GM23338 (cell line): ENCODE results near the gene HOTAIR. TPM values are rescaled to one million over a fixed set of nuclear protein-coding genes. Genes with fewer than 3 reads are reported as not detected.

Source experiments
- ATAC-seq: fragments of 200-7000 bp; cut with Tn5 transposase; 3 replicates; pipeline ENCODE4 v1.9.1; 2020
- DNase-seq: peaks from one replicate; pipeline ENCODE4 v3.0.0-alpha.2; 2015; ENCODE audit warnings: low spot score
- H2AFZ ChIP-seq: fragments of 200-600 bp; sonication (generic); 2 replicates; pipeline ENCODE4 v1.8.0; 2016; ENCODE audit warnings: antibody characterized with exemption, mild to moderate bottlenecking, moderate library complexity
- H3F3A ChIP-seq: fragments of 200-600 bp; sonication (generic); replicated peaks from 2 replicates; pipeline ENCODE4 v1.8.0; 2017; ENCODE audit warnings: antibody characterized with exemption, mixed run types, low read depth
- H3K27ac ChIP-seq: fragments of 200-600 bp; sonication (generic); 2 replicates; pipeline ENCODE4 v1.6.1; 2016; ENCODE audit warnings: low read depth
- H3K27me3 ChIP-seq: fragments of 200-600 bp; sonication (generic); 2 replicates; pipeline ENCODE4 v1.8.0; 2016; ENCODE audit warnings: mild to moderate bottlenecking, mixed run types, moderate library complexity; ENCODE audit not compliant: insufficient read depth
- H3K36me3 ChIP-seq: fragments of 200-600 bp; sonication (generic); 2 replicates; pipeline ENCODE4 v1.8.0; 2016; ENCODE audit warnings: mild to moderate bottlenecking; ENCODE audit not compliant: insufficient read depth
- H3K4me1 ChIP-seq: fragments of 200-600 bp; sonication (generic); 2 replicates; pipeline ENCODE4 v1.8.0; 2016; ENCODE audit warnings: mild to moderate bottlenecking, moderate library complexity; ENCODE audit not compliant: insufficient read depth
- H3K4me2 ChIP-seq: fragments of 200-600 bp; sonication (generic); 2 replicates; pipeline ENCODE4 v1.7.1; 2017; ENCODE audit warnings: mixed run types
- H3K4me3 ChIP-seq: fragments of 200-600 bp; sonication (generic); 2 replicates; pipeline ENCODE4 v1.6.1; 2016; ENCODE audit warnings: mixed run types
- H3K79me2 ChIP-seq: fragments of 200-600 bp; sonication (generic); replicated peaks from 2 replicates; pipeline ENCODE4 v1.8.0; 2017; ENCODE audit warnings: mild to moderate bottlenecking; ENCODE audit not compliant: insufficient read depth
- H3K9me2 ChIP-seq: fragments of 200-600 bp; sonication (generic); 2 replicates; pipeline ENCODE4 v1.8.0; 2017; ENCODE audit not compliant: insufficient read depth
- H4K20me1 ChIP-seq: fragments of 200-600 bp; sonication (generic); replicated peaks from 2 replicates; pipeline ENCODE4 v1.8.0; 2017; ENCODE audit warnings: mild to moderate bottlenecking; ENCODE audit not compliant: insufficient read depth
- H3K27ac Mint-ChIP-seq: 2 replicates; pipeline ENCODE4 v1.8.0; 2020; ENCODE audit warnings: inconsistent platforms, mild to moderate bottlenecking, moderate library complexity, mixed read lengths
- H3K27me3 Mint-ChIP-seq: 3 replicates; pipeline ENCODE4 v1.8.0; 2022; ENCODE audit warnings: low read depth, mild to moderate bottlenecking, moderate library complexity, mixed read lengths, inconsistent platforms; ENCODE audit not compliant: insufficient read depth, poor library complexity
- H3K36me3 Mint-ChIP-seq: 3 replicates; pipeline ENCODE4 v1.8.0; 2021; ENCODE audit warnings: low read depth, mild to moderate bottlenecking, inconsistent platforms, moderate library complexity, mixed read lengths
- H3K4me1 Mint-ChIP-seq: 3 replicates; pipeline ENCODE4 v1.8.0; 2020; ENCODE audit warnings: mild to moderate bottlenecking, inconsistent platforms, mixed read lengths
- H3K4me3 Mint-ChIP-seq: 3 replicates; pipeline ENCODE4 v1.8.0; 2021; ENCODE audit warnings: moderate library complexity, mild to moderate bottlenecking, inconsistent platforms, mixed read lengths
- H3K9me3 Mint-ChIP-seq: 3 replicates; pipeline ENCODE4 v1.8.0; 2020; ENCODE audit warnings: moderate library complexity, mild to moderate bottlenecking, inconsistent platforms, mixed read lengths
- CREB1 ChIP-seq: fragments of 250-450 bp; sonication (Bioruptor Pico); IDR thresholded peaks from 2 replicates; pipeline ENCODE4 v1.5.0; 2020; ENCODE audit warnings: low read depth, mild to moderate bottlenecking, moderate library complexity
- EZH2 ChIP-seq: fragments of 200-600 bp; sonication (generic); IDR thresholded peaks from one replicate; pipeline ENCODE4 v1.8.0; 2017; ENCODE audit warnings: antibody characterized with exemption, mild to moderate bottlenecking, low read depth; ENCODE audit not compliant: unreplicated experiment
- EZH2phosphoT487 ChIP-seq: fragments of 200-600 bp; sonication (generic); IDR thresholded peaks from one replicate; pipeline ENCODE4 v1.8.1; 2018; ENCODE audit warnings: antibody characterized with exemption; ENCODE audit not compliant: unreplicated experiment
- JUNB ChIP-seq: IDR thresholded peaks from one replicate; pipeline ENCODE4 v1.6.1; 2016; ENCODE audit warnings: antibody characterized with exemption; ENCODE audit not compliant: unreplicated experiment
- STAT1 ChIP-seq: IDR thresholded peaks from one replicate; pipeline ENCODE4 v1.6.1; 2016; ENCODE audit warnings: antibody characterized with exemption; ENCODE audit not compliant: unreplicated experiment
- ZNF331 ChIP-seq: fragments of 250-450 bp; sonication (Bioruptor Pico); IDR thresholded peaks from 2 replicates; pipeline ENCODE4 v1.5.0; 2020; ENCODE audit warnings: low read depth, mild to moderate bottlenecking, moderate library complexity
- polyA plus RNA-seq: library from polyadenylated mRNA; unstranded; fragments of >200 nt; fragmentation: Nextera tagmentation; extraction: Ambion mirVana; gene quantifications from 2 replicates; pipeline ENCODE4 v1.2.1, GENCODE V29; 2016
- total RNA-seq: library from RNA; depleted of rRNA; stranded (reverse); fragments of >200 nt; shearing (Covaris generic); gene quantifications from 2 replicates; pipeline ENCODE4 v1.2.3, GENCODE V29; 2014
- TF ChIP-seq, protein P1 (sequence below): fragments of 250-450 bp; sonication (Bioruptor Pico); IDR thresholded peaks from 2 replicates; pipeline ENCODE4 v1.5.0; 2020; ENCODE audit warnings: mild to moderate bottlenecking, moderate library complexity
- TF ChIP-seq, protein P2 (sequence below), 2 experiments: fragments of 200-600 bp in 1 of 2; sonication (generic) in 1 of 2; conservative IDR thresholded peaks; 2 replicates each; pipeline versions ENCODE4 v1.5.1 to v1.6.1; 2016 to 2017; ENCODE audit warnings: antibody characterized with exemption in 2 of 2, low read depth in 2 of 2, mild to moderate bottlenecking in 2 of 2, moderate library complexity in 1 of 2

Gene HOTAIR
- total and polyA plus RNA-seq, 2 experiments from 2014 or later, result not detected

DNA sequence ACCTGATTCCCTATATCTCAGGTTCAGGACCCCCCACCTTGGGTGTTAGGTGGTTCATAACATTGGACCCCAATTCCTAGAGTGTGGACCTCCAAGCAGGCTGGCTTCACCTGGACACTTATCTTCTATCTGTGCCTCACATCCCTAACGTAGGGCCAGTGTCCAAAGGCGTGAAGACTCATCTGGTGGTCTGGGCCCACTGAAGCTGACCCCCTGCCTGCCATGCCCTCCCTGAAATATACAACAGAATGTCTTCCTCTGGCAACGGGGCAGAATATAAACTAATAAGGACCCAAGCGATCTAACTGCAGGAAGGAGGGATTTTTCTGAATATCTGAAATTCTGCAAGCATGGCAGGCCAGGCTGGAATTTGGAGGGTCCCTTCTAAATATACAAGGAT, 30.5 kb downstream of the HOTAIR start (continued):
- TF ChIP-seq, protein P1, sequence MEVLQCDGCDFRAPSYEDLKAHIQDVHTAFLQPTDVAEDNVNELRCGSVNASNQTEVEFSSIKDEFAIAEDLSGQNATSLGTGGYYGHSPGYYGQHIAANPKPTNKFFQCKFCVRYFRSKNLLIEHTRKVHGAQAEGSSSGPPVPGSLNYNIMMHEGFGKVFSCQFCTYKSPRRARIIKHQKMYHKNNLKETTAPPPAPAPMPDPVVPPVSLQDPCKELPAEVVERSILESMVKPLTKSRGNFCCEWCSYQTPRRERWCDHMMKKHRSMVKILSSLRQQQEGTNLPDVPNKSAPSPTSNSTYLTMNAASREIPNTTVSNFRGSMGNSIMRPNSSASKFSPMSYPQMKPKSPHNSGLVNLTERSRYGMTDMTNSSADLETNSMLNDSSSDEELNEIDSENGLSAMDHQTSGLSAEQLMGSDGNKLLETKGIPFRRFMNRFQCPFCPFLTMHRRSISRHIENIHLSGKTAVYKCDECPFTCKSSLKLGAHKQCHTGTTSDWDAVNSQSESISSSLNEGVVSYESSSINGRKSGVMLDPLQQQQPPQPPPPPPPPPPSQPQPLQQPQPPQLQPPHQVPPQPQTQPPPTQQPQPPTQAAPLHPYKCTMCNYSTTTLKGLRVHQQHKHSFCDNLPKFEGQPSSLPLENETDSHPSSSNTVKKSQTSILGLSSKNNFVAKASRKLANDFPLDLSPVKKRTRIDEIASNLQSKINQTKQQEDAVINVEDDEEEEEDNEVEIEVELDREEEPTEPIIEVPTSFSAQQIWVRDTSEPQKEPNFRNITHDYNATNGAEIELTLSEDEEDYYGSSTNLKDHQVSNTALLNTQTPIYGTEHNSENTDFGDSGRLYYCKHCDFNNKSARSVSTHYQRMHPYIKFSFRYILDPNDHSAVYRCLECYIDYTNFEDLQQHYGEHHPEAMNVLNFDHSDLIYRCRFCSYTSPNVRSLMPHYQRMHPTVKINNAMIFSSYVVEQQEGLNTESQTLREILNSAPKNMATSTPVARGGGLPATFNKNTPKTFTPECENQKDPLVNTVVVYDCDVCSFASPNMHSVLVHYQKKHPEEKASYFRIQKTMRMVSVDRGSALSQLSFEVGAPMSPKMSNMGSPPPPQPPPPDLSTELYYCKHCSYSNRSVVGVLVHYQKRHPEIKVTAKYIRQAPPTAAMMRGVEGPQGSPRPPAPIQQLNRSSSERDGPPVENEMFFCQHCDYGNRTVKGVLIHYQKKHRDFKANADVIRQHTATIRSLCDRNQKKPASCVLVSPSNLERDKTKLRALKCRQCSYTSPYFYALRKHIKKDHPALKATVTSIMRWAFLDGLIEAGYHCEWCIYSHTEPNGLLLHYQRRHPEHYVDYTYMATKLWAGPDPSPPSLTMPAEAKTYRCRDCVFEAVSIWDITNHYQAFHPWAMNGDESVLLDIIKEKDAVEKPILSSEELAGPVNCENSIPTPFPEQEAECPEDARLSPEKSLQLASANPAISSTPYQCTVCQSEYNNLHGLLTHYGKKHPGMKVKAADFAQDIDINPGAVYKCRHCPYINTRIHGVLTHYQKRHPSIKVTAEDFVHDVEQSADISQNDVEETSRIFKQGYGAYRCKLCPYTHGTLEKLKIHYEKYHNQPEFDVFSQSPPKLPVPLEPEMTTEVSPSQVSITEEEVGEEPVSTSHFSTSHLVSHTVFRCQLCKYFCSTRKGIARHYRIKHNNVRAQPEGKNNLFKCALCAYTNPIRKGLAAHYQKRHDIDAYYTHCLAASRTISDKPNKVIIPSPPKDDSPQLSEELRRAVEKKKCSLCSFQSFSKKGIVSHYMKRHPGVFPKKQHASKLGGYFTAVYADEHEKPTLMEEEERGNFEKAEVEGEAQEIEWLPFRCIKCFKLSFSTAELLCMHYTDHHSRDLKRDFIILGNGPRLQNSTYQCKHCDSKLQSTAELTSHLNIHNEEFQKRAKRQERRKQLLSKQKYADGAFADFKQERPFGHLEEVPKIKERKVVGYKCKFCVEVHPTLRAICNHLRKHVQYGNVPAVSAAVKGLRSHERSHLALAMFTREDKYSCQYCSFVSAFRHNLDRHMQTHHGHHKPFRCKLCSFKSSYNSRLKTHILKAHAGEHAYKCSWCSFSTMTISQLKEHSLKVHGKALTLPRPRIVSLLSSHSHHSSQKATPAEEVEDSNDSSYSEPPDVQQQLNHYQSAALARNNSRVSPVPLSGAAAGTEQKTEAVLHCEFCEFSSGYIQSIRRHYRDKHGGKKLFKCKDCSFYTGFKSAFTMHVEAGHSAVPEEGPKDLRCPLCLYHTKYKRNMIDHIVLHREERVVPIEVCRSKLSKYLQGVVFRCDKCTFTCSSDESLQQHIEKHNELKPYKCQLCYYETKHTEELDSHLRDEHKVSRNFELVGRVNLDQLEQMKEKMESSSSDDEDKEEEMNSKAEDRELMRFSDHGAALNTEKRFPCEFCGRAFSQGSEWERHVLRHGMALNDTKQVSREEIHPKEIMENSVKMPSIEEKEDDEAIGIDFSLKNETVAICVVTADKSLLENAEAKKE (CRISPR knock-in tag), result no peak
- no peak for TF ChIP-seq JUNB
- TF ChIP-seq EZH2phosphoT487, result no peak
- TF ChIP-seq STAT1, result no peak
- TF ChIP-seq ZNF331, result no peak
- no peak for TF ChIP-seq CREB1 (CRISPR knock-in tag)
- no peak for TF ChIP-seq EZH2

DNA sequence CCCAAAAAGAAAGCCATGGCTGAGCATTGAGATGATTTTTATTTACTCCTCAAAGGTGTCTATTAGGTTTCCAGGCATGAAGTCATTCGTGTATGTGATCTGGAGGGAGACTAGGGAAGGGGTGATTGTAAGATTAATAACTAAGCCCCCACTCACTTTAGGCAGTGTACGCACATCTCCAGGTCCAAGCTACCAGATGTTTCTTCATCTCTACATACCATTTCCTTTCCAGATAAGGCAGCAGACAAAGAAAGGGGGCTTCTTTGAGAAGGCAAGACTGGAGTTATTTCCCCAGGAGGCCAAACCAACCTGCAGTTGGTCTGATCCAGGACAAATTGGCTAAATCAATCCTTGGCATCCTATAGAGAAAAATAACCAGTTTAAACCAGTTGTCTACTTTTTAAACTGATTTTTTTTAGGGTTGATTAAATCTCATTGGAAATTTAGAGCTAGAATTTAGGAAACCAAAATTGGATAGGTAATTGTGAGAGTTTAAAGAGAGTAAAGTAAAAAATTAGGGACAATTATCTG, 32.2 kb downstream of the HOTAIR start:
- Histone ChIP-seq H3F3A (peaks cover 34% of the 10 kb centered on the region), H3K36me3 (no peaks in the 10 kb centered on the region), H3K27me3 (peaks cover 100% of the 10 kb centered on the region), H3K4me1 (peaks cover 28% of the 10 kb centered on the region; the same call in 1 of the 2 replicates), H3K4me2 (no peak overlapping the region), H3K79me2 (no peaks in the 10 kb centered on the region), H3K27ac (no peak overlapping the region), H3K4me3 (no peak overlapping the region), H2AFZ (no peak overlapping the region), H4K20me1 (peaks cover 60% of the 10 kb centered on the region), H3K9me2 (no peaks in the 10 kb centered on the region)
- Mint-ChIP-seq H3K9me3 (no peaks in the 10 kb centered on the region; the same call in 2 of the 3 replicates), H3K36me3 (no peaks in the 10 kb centered on the region; the same call in 2 of the 3 replicates), H3K4me1 (peaks cover 15% of the 10 kb centered on the region), H3K27ac (no peak overlapping the region), H3K4me3 (no peak overlapping the region), H3K27me3 (peaks cover 97% of the 10 kb centered on the region)
- no peak for ATAC-seq
- DNase-seq, result no peak
- TF ChIP-seq CREB1 (CRISPR knock-in tag) (no peak), STAT1 (no peak)
- TF ChIP-seq, protein P2, sequence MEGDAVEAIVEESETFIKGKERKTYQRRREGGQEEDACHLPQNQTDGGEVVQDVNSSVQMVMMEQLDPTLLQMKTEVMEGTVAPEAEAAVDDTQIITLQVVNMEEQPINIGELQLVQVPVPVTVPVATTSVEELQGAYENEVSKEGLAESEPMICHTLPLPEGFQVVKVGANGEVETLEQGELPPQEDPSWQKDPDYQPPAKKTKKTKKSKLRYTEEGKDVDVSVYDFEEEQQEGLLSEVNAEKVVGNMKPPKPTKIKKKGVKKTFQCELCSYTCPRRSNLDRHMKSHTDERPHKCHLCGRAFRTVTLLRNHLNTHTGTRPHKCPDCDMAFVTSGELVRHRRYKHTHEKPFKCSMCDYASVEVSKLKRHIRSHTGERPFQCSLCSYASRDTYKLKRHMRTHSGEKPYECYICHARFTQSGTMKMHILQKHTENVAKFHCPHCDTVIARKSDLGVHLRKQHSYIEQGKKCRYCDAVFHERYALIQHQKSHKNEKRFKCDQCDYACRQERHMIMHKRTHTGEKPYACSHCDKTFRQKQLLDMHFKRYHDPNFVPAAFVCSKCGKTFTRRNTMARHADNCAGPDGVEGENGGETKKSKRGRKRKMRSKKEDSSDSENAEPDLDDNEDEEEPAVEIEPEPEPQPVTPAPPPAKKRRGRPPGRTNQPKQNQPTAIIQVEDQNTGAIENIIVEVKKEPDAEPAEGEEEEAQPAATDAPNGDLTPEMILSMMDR (conservative IDR thresholded peaks at IDR 0.05; ENCODE audit: low read depth in 2 of 2), result no peak
- TF ChIP-seq, protein P1 (CRISPR knock-in tag), result no peak
